GM12878 (cell line): ENCODE measurements around the gene C19orf44. TPM values are rescaled to one million over a fixed set of nuclear protein-coding genes. Genes with fewer than 3 reads are reported as not detected.
A peak's percentile ranks its signal among the peaks of the same experiment; 100 is the strongest.

ENCODE experiments used
- CHD4 ChIP-seq: fragments of 200-600 bp; sonication (generic); IDR thresholded peaks from 2 replicates; pipeline ENCODE4 v1.6.1; 2016; ENCODE audit warnings: mild to moderate bottlenecking
- GABPA ChIP-seq: IDR thresholded peaks from 2 replicates; pipeline ENCODE4 v1.6.1; 2014; ENCODE audit warnings: antibody characterized with exemption, low read depth, mild to moderate bottlenecking, inconsistent platforms
- HDGF ChIP-seq: fragments of 450-650 bp; IDR thresholded peaks from 2 replicates; pipeline ENCODE4 v1.6.1; 2016; ENCODE audit warnings: antibody characterized with exemption
- NBN ChIP-seq: fragments of 450-650 bp; IDR thresholded peaks from 2 replicates; pipeline ENCODE4 v1.6.1; 2016
- RB1 ChIP-seq: fragments of 450-650 bp; formaldehyde crosslinking; IDR thresholded peaks from 2 replicates; pipeline ENCODE4 v1.6.1; 2017; ENCODE audit warnings: mild to moderate bottlenecking, borderline replicate concordance
- RBBP5 ChIP-seq: fragments of 200-600 bp; sonication (generic); conservative IDR thresholded peaks from 2 replicates; pipeline ENCODE4 v1.6.1; 2016
- RUNX3 ChIP-seq: IDR thresholded peaks from 2 replicates; pipeline ENCODE4 v1.6.1; 2012; ENCODE audit warnings: low read length, inconsistent platforms
- SPI1 ChIP-seq: IDR thresholded peaks from 2 replicates; pipeline ENCODE4 v1.6.1; 2011; ENCODE audit warnings: low read depth, mild to moderate bottlenecking, low read length, moderate library complexity, borderline replicate concordance; ENCODE audit not compliant: insufficient read depth
- TARDBP ChIP-seq: IDR thresholded peaks from 2 replicates; pipeline ENCODE4 v1.6.1; 2016; ENCODE audit warnings: borderline replicate concordance
- ZBED1 ChIP-seq: IDR thresholded peaks from 2 replicates; pipeline ENCODE4 v1.6.1; 2016; ENCODE audit warnings: borderline replicate concordance
- polyA plus RNA-seq, 11 experiments: library from polyadenylated mRNA; depleted of rRNA in 4 of 11; unstranded in 6 of 11; stranded (reverse) in 5 of 11; fragments of >200 nt; fragmentation: Nextera tagmentation in 4 of 11; fragmentation: Illumina TruSeq in 1 of 11; extraction: Ambion mirVana in 4 of 11; extraction: Trizol in 1 of 11; gene quantifications; 1 replicate in 1 of 11; 2 replicates in 10 of 11; pipeline versions ENCODE4 v1.2.1 to v1.2.3, GENCODE V29; 2011 to 2016; ENCODE audit warnings: inconsistent platforms in 2 of 11, missing spikeins in 2 of 11, low read depth in 1 of 11
- total RNA-seq, 4 experiments: library from RNA; depleted of rRNA in 3 of 4; stranded (reverse); fragments of >200 nt in 3 of 4; fragmentation: Illumina TruSeq in 1 of 4; extraction: Trizol in 1 of 4; gene quantifications; 2 replicates each; pipeline versions ENCODE4 v1.2.1 to v1.2.3, GENCODE V29; 2013 to 2021
- TF ChIP-seq, protein P1 (sequence below): IDR thresholded peaks from 2 replicates; pipeline ENCODE4 v1.6.1; 2012; ENCODE audit warnings: low read depth, low read length, improper control_type of control experiment
- TF ChIP-seq, protein P2 (sequence below): fragments of 450-650 bp; IDR thresholded peaks from 2 replicates; pipeline ENCODE4 v1.6.1; 2016; ENCODE audit warnings: mild to moderate bottlenecking, moderate library complexity, borderline replicate concordance
- TF ChIP-seq, protein P3 (sequence below): IDR thresholded peaks from 2 replicates; pipeline ENCODE4 v1.6.1; 2012; ENCODE audit warnings: improper control_type of control experiment, low read depth, low read length; ENCODE audit not compliant: insufficient replicate concordance
- TF ChIP-seq, protein P4 (sequence below): IDR thresholded peaks from 2 replicates; pipeline ENCODE4 v1.6.1; 2011; ENCODE audit warnings: borderline replicate concordance, low read depth, mild to moderate bottlenecking, moderate library complexity, mixed read lengths, low read length; ENCODE audit not compliant: insufficient read depth; ENCODE audit errors: extremely low read length
- TF ChIP-seq, protein P5 (sequence below): IDR thresholded peaks from 2 replicates; pipeline ENCODE4 v1.6.1; 2012; ENCODE audit warnings: low read depth, low read length, improper control_type of control experiment

Gene C19orf44
- total and polyA plus RNA-seq, 10 of the 15 experiments (the other 5 are each of a cell fraction or from before 2014, with no cell fraction given), result 0.26 to 5.2 (median 3.6) TPM

DNA sequence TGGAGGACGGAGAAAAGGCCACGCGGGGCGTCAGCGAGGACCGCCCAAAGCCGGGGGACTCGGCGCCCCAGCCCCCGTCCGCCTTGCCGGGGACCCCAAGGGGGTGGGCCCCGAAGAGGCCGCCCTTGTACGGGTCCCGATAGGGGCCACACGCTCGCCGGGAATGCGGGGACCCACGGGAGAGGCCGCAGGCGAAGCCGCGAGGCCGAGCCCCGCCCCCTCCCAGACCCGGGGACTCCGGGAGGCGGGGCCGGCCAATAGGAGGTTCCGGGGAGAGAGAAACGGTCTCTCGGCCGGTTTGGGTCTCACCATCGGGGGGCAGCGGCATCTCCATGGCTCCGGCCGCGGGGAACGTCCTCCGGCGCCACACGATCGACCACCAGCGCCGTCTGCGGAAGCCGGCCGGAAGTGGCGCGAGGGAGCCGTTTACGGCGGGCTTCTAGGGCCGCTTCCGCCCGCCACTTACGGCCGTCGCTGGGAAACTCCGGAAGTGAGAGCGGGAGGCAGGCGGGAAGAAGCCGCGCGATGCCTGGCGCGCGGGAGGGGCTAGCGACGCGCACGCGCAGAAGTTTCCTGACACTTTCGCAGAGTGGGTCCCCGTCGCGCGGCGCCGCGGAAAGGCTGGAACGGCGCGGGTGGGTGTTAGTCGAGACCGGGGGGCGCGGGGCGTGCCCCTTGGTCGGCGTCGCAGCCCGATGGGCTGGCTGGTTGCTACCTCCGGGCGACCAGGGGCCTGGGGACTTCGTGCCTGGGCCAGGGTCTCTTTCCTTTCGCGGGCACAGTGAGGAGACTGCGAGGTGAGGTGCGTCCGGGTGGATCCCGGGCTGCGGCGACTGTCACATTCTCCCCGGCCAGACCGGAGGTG is 46.1 kb downstream of the C19orf44 start, which contains the start of gene CHERP (continued):
- TF ChIP-seq, protein P1, sequence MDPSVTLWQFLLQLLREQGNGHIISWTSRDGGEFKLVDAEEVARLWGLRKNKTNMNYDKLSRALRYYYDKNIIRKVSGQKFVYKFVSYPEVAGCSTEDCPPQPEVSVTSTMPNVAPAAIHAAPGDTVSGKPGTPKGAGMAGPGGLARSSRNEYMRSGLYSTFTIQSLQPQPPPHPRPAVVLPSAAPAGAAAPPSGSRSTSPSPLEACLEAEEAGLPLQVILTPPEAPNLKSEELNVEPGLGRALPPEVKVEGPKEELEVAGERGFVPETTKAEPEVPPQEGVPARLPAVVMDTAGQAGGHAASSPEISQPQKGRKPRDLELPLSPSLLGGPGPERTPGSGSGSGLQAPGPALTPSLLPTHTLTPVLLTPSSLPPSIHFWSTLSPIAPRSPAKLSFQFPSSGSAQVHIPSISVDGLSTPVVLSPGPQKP, result peak; percentile 99
- TF ChIP-seq, protein P2, sequence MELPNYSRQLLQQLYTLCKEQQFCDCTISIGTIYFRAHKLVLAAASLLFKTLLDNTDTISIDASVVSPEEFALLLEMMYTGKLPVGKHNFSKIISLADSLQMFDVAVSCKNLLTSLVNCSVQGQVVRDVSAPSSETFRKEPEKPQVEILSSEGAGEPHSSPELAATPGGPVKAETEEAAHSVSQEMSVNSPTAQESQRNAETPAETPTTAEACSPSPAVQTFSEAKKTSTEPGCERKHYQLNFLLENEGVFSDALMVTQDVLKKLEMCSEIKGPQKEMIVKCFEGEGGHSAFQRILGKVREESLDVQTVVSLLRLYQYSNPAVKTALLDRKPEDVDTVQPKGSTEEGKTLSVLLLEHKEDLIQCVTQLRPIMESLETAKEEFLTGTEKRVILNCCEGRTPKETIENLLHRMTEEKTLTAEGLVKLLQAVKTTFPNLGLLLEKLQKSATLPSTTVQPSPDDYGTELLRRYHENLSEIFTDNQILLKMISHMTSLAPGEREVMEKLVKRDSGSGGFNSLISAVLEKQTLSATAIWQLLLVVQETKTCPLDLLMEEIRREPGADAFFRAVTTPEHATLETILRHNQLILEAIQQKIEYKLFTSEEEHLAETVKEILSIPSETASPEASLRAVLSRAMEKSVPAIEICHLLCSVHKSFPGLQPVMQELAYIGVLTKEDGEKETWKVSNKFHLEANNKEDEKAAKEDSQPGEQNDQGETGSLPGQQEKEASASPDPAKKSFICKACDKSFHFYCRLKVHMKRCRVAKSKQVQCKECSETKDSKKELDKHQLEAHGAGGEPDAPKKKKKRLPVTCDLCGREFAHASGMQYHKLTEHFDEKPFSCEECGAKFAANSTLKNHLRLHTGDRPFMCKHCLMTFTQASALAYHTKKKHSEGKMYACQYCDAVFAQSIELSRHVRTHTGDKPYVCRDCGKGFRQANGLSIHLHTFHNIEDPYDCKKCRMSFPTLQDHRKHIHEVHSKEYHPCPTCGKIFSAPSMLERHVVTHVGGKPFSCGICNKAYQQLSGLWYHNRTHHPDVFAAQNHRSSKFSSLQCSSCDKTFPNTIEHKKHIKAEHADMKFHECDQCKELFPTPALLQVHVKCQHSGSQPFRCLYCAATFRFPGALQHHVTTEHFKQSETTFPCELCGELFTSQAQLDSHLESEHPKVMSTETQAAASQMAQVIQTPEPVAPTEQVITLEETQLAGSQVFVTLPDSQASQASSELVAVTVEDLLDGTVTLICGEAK, result peak; percentile 93
- TF ChIP-seq HDGF (peak; percentile 87), GABPA (peak; percentile 90), RUNX3 (peak; percentile 37; the same call in 1 of the 2 replicates), ZBED1 (peak; percentile 28; the same call in 1 of the 2 replicates), NBN (0 out of 2 replicates have a peak, but pooled peaks have one; percentile 22), CHD4 (no peak), SPI1 (peak; percentile 36; the same call in 1 of the 2 replicates), RBBP5 (0 out of 2 replicates have a peak, but pooled peaks have one; percentile 51), RB1 (peak; percentile 90), TARDBP (0 out of 2 replicates have a peak, but pooled peaks have one; percentile 47)
- TF ChIP-seq, protein P3, sequence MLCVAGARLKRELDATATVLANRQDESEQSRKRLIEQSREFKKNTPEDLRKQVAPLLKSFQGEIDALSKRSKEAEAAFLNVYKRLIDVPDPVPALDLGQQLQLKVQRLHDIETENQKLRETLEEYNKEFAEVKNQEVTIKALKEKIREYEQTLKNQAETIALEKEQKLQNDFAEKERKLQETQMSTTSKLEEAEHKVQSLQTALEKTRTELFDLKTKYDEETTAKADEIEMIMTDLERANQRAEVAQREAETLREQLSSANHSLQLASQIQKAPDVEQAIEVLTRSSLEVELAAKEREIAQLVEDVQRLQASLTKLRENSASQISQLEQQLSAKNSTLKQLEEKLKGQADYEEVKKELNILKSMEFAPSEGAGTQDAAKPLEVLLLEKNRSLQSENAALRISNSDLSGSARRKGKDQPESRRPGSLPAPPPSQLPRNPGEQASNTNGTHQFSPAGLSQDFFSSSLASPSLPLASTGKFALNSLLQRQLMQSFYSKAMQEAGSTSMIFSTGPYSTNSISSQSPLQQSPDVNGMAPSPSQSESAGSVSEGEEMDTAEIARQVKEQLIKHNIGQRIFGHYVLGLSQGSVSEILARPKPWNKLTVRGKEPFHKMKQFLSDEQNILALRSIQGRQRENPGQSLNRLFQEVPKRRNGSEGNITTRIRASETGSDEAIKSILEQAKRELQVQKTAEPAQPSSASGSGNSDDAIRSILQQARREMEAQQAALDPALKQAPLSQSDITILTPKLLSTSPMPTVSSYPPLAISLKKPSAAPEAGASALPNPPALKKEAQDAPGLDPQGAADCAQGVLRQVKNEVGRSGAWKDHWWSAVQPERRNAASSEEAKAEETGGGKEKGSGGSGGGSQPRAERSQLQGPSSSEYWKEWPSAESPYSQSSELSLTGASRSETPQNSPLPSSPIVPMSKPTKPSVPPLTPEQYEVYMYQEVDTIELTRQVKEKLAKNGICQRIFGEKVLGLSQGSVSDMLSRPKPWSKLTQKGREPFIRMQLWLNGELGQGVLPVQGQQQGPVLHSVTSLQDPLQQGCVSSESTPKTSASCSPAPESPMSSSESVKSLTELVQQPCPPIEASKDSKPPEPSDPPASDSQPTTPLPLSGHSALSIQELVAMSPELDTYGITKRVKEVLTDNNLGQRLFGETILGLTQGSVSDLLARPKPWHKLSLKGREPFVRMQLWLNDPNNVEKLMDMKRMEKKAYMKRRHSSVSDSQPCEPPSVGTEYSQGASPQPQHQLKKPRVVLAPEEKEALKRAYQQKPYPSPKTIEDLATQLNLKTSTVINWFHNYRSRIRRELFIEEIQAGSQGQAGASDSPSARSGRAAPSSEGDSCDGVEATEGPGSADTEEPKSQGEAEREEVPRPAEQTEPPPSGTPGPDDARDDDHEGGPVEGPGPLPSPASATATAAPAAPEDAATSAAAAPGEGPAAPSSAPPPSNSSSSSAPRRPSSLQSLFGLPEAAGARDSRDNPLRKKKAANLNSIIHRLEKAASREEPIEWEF, result no peak
- TF ChIP-seq, protein P4, sequence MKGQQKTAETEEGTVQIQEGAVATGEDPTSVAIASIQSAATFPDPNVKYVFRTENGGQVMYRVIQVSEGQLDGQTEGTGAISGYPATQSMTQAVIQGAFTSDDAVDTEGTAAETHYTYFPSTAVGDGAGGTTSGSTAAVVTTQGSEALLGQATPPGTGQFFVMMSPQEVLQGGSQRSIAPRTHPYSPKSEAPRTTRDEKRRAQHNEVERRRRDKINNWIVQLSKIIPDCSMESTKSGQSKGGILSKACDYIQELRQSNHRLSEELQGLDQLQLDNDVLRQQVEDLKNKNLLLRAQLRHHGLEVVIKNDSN, result no peak
- TF ChIP-seq, protein P5, sequence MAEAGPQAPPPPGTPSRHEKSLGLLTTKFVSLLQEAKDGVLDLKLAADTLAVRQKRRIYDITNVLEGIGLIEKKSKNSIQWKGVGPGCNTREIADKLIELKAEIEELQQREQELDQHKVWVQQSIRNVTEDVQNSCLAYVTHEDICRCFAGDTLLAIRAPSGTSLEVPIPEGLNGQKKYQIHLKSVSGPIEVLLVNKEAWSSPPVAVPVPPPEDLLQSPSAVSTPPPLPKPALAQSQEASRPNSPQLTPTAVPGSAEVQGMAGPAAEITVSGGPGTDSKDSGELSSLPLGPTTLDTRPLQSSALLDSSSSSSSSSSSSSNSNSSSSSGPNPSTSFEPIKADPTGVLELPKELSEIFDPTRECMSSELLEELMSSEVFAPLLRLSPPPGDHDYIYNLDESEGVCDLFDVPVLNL, result peak; percentile 75
